Measurements from ENCODE around the gene ZNF142.

Gene ZNF142

GRCh38 chr2:218635719-218636118, 23.7 kb downstream of the ZNF142 start:
- Histone ChIP-seq H3K27me3 (ENCODE audit: control insufficient read depth in 5 of 5, insufficient read depth in 4 of 5, low read length in 5 of 5) (no peaks in the 10 kb centered on the region), H3K9ac (ENCODE audit: low read length in 5 of 5) (no peak overlapping the region), H3K4me1 (ENCODE audit: control insufficient read depth in 5 of 5, insufficient read depth in 5 of 5, low read length in 5 of 5) (peaks cover 0 to 4% (median 0%) of the 10 kb centered on the region in 5 donors), H3K4me3 (ENCODE audit: low read depth in 1 of 5, low read length in 5 of 5) (no peak overlapping the region), H3K27ac (ENCODE audit: low read depth, low read length) (no peak overlapping the region), H3K9me3 (ENCODE audit: control insufficient read depth in 5 of 5, low read length in 5 of 5) (no peaks in the 10 kb centered on the region), H3K36me3 (ENCODE audit: control insufficient read depth in 5 of 5, insufficient read depth in 5 of 5, low read length in 5 of 5) (peaks cover 20 to 79% (median 66%) of the 10 kb centered on the region in 5 donors)

DNA sequence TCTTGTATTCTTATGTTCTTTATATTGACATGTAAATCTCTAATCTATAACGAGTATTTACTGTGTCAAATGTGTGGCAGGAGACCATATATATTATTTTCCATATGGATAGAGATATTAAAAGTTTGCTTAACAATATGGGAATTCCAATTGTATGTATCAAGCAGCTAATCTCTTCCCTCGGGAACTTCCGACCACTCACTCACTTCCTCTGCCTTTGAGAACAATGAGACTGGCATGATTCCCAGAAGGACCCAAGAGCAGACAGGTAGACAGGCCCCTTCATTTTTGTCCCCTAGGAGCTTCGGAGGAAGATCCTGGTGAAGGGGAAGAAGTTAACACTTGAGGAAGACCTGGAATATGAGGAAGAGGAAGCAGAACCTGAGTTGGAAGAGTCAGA, 27.6 kb downstream of the ZNF142 start:
- H3K36me3 ChIP-seq (ENCODE audit: control insufficient read depth in 5 of 5, insufficient read depth in 5 of 5, low read length in 5 of 5) = peaks cover 4 to 43% (median 36%) of the 10 kb centered on the region in 5 donors
- H3K27ac ChIP-seq (ENCODE audit: low read depth, low read length) = no peak overlapping the region
- H3K9ac ChIP-seq (ENCODE audit: low read length in 5 of 5) = no peak overlapping the region
- no peaks in the 10 kb centered on the region for H3K27me3 ChIP-seq (ENCODE audit: control insufficient read depth in 5 of 5, insufficient read depth in 4 of 5, low read length in 5 of 5)
- H3K4me3 ChIP-seq (ENCODE audit: low read depth in 1 of 5, low read length in 5 of 5) = no peak overlapping the region
- H3K9me3 ChIP-seq (ENCODE audit: control insufficient read depth in 5 of 5, low read length in 5 of 5) = no peaks in the 10 kb centered on the region
- H3K4me1 ChIP-seq (ENCODE audit: control insufficient read depth in 5 of 5, insufficient read depth in 5 of 5, low read length in 5 of 5) = peaks cover 0 to 4% (median 0%) of the 10 kb centered on the region in 5 donors

DNA sequence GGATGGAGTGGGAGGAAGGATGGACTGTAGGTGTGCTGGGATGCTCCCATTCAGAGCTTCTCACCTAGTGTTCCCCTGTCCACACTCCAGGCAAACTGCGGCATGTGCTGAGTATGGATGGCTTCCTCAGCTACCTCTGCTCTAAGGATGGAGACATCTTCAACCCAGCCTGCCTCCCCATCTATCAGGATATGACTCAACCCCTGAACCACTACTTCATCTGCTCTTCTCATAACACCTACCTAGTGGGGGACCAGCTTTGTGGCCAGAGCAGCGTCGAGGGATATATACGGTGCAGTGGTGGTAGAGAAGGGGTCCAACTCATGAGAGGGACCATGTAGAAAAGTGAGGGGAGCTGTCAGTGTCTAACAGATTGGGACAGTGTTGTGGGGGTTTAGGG, 31.5 kb downstream of the ZNF142 start:
- H3K9me3 ChIP-seq (ENCODE audit: control insufficient read depth in 5 of 5, low read length in 5 of 5) = no peaks in the 10 kb centered on the region
- no peak overlapping the region for H3K9ac ChIP-seq (ENCODE audit: low read length in 5 of 5)
- H3K27me3 ChIP-seq (ENCODE audit: control insufficient read depth in 5 of 5, insufficient read depth in 4 of 5, low read length in 5 of 5) = no peaks in the 10 kb centered on the region
- no peak overlapping the region for H3K27ac ChIP-seq (ENCODE audit: low read depth, low read length)
- peaks cover 0 to 9% (median 1%) of the 10 kb centered on the region in 5 donors for H3K4me1 ChIP-seq (ENCODE audit: control insufficient read depth in 5 of 5, insufficient read depth in 5 of 5, low read length in 5 of 5)
- H3K36me3 ChIP-seq (ENCODE audit: control insufficient read depth in 5 of 5, insufficient read depth in 5 of 5, low read length in 5 of 5) = peaks cover 0 to 6% (median 4%) of the 10 kb centered on the region in 5 donors
- no peak overlapping the region for H3K4me3 ChIP-seq (ENCODE audit: low read depth in 1 of 5, low read length in 5 of 5)

DNA sequence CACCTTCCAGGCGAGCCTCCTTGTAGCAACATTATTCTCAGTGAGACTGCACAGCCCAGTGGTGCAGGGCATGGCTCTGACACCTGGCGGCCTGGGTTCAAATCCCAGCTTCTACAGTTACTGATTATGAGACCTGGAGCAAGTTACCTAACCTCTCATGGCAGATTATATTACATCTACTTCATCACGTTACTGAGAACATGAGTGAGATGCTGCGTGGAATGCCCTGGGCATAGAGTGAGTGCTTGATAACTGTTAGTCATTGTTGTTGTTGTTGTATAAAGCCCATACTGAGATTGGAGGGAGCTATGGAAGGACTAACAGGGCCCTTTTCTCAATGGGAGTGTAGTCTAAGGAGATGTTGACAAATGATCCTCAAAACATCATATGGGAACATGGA, 33.1 kb downstream of the ZNF142 start:
- Histone ChIP-seq H3K27ac (ENCODE audit: low read depth, low read length) (no peak overlapping the region), H3K4me1 (ENCODE audit: control insufficient read depth in 5 of 5, insufficient read depth in 5 of 5, low read length in 5 of 5) (peaks cover 2 to 10% (median 7%) of the 10 kb centered on the region in 5 donors), H3K4me3 (ENCODE audit: low read depth in 1 of 5, low read length in 5 of 5) (no peak overlapping the region), H3K9me3 (ENCODE audit: control insufficient read depth in 5 of 5, low read length in 5 of 5) (no peaks in the 10 kb centered on the region), H3K9ac (ENCODE audit: low read length in 5 of 5) (no peak overlapping the region), H3K36me3 (ENCODE audit: control insufficient read depth in 5 of 5, insufficient read depth in 5 of 5, low read length in 5 of 5) (peaks cover 0 to 4% (median 0%) of the 10 kb centered on the region in 5 donors), H3K27me3 (ENCODE audit: control insufficient read depth in 5 of 5, insufficient read depth in 4 of 5, low read length in 5 of 5) (no peaks in the 10 kb centered on the region)

- Histone ChIP-seq H3K4me3 (ENCODE audit: low read depth in 1 of 5, low read length in 5 of 5) (no peak overlapping the region), H3K9me3 (ENCODE audit: control insufficient read depth in 5 of 5, low read length in 5 of 5) (no peaks in the 10 kb centered on the region), H3K27me3 (ENCODE audit: control insufficient read depth in 5 of 5, insufficient read depth in 4 of 5, low read length in 5 of 5) (no peaks in the 10 kb centered on the region), H3K36me3 (ENCODE audit: control insufficient read depth in 5 of 5, insufficient read depth in 5 of 5, low read length in 5 of 5) (peaks cover 0 to 3% (median 0%) of the 10 kb centered on the region in 5 donors), H3K27ac (ENCODE audit: low read depth, low read length) (no peak overlapping the region), H3K4me1 (ENCODE audit: control insufficient read depth in 5 of 5, insufficient read depth in 5 of 5, low read length in 5 of 5) (peaks cover 2 to 10% (median 7%) of the 10 kb centered on the region in 5 donors), H3K9ac (ENCODE audit: low read length in 5 of 5) (no peak overlapping the region)
Measured at GRCh38 chr2:218623366-218623705, 36.1 kb downstream of the ZNF142 start.

DNA sequence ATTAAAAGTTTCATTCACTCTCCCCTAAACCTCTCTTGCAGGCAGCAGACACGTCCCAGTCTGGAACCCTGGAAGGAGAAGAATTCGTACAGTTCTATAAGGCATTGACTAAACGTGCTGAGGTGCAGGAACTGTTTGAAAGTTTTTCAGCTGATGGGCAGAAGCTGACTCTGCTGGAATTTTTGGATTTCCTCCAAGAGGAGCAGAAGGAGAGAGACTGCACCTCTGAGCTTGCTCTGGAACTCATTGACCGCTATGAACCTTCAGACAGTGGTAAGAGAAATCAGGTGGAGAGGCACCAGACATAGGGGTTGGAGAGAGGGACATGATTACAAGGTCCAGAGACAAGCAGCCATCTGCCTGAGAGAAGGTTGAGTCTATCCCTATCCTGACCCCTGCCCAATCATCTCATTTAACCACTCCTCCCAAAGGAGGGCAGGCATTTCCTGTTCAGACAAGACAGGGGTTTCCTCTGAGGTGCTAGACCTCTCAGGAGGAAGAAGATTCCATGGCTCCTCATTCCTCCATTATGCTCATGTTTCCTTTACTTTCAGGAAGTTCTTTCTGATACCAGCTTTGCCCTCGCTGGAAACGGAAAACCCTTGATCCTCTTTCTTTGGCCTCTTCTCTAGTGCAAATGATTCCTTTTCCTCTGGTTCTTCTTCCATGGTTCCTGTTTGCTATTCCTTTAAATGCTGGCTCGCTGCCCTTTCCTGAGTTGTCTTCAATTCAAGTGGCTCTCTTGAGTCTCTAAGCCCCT, 36.6 kb downstream of the ZNF142 start:
- Histone ChIP-seq H3K4me1 (ENCODE audit: control insufficient read depth in 5 of 5, insufficient read depth in 5 of 5, low read length in 5 of 5) (peaks cover 2 to 10% (median 7%) of the 10 kb centered on the region in 5 donors), H3K27ac (ENCODE audit: low read depth, low read length) (no peak overlapping the region), H3K4me3 (ENCODE audit: low read depth in 1 of 5, low read length in 5 of 5) (no peak overlapping the region), H3K9ac (ENCODE audit: low read length in 5 of 5) (no peak overlapping the region), H3K9me3 (ENCODE audit: control insufficient read depth in 5 of 5, low read length in 5 of 5) (no peaks in the 10 kb centered on the region), H3K27me3 (ENCODE audit: control insufficient read depth in 5 of 5, insufficient read depth in 4 of 5, low read length in 5 of 5) (no peaks in the 10 kb centered on the region), H3K36me3 (ENCODE audit: control insufficient read depth in 5 of 5, insufficient read depth in 5 of 5, low read length in 5 of 5) (peaks cover 0 to under 1% (median 0%) of the 10 kb centered on the region in 5 donors)

- Histone ChIP-seq H3K27ac (ENCODE audit: low read depth, low read length) (no peak overlapping the region), H3K9me3 (ENCODE audit: control insufficient read depth in 5 of 5, low read length in 5 of 5) (no peaks in the 10 kb centered on the region), H3K27me3 (ENCODE audit: control insufficient read depth in 5 of 5, insufficient read depth in 4 of 5, low read length in 5 of 5) (no peaks in the 10 kb centered on the region), H3K36me3 (ENCODE audit: control insufficient read depth in 5 of 5, insufficient read depth in 5 of 5, low read length in 5 of 5) (no peaks in the 10 kb centered on the region), H3K9ac (ENCODE audit: low read length in 5 of 5) (no peak overlapping the region), H3K4me3 (ENCODE audit: low read depth in 1 of 5, low read length in 5 of 5) (no peak overlapping the region), H3K4me1 (ENCODE audit: control insufficient read depth in 5 of 5, insufficient read depth in 5 of 5, low read length in 5 of 5) (peaks cover 2 to 10% (median 7%) of the 10 kb centered on the region in 5 donors)
Measured at GRCh38 chr2:218621007-218621406, 38.4 kb downstream of the ZNF142 start.

- Histone ChIP-seq H3K9me3 (ENCODE audit: control insufficient read depth in 5 of 5, low read length in 5 of 5) (no peaks in the 10 kb centered on the region), H3K4me3 (ENCODE audit: low read depth in 1 of 5, low read length in 5 of 5) (no peak overlapping the region), H3K27ac (ENCODE audit: low read depth, low read length) (no peak overlapping the region), H3K9ac (ENCODE audit: low read length in 5 of 5) (no peak overlapping the region), H3K4me1 (ENCODE audit: control insufficient read depth in 5 of 5, insufficient read depth in 5 of 5, low read length in 5 of 5) (peaks cover 2 to 8% (median 7%) of the 10 kb centered on the region in 5 donors), H3K36me3 (ENCODE audit: control insufficient read depth in 5 of 5, insufficient read depth in 5 of 5, low read length in 5 of 5) (peaks cover 0 to 4% (median 0%) of the 10 kb centered on the region in 5 donors), H3K27me3 (ENCODE audit: control insufficient read depth in 5 of 5, insufficient read depth in 4 of 5, low read length in 5 of 5) (no peaks in the 10 kb centered on the region)
Measured at GRCh38 chr2:218618102-218618860, 41.1 kb downstream of the ZNF142 start.

DNA sequence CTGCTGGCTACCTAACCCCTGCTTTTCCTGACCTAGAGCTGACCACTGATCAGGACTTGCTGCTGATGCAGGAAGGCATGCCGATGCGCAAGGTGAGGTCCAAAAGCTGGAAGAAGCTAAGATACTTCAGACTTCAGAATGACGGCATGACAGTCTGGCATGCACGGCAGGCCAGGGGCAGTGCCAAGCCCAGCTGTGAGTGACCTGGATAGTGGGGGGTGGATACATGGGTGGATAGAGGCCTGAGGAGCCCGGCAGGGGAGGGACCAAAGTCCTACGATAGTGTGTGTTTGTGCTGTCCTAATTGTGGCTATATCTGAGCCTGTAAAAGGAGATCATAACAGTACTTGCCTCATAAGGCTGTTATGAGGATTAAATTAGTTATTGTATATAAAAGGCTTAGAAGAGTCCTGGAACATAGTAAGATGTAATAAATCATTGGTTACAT, 43.5 kb downstream of the ZNF142 start:
- no peaks in the 10 kb centered on the region for H3K27me3 ChIP-seq (ENCODE audit: control insufficient read depth in 5 of 5, insufficient read depth in 4 of 5, low read length in 5 of 5)
- no peaks in the 10 kb centered on the region for H3K4me1 ChIP-seq (ENCODE audit: control insufficient read depth in 5 of 5, insufficient read depth in 5 of 5, low read length in 5 of 5)
- H3K27ac ChIP-seq (ENCODE audit: low read depth, low read length) = no peak overlapping the region
- H3K9me3 ChIP-seq (ENCODE audit: control insufficient read depth in 5 of 5, low read length in 5 of 5) = no peaks in the 10 kb centered on the region
- no peak overlapping the region for H3K9ac ChIP-seq (ENCODE audit: low read length in 5 of 5)
- H3K4me3 ChIP-seq (ENCODE audit: low read depth in 1 of 5, low read length in 5 of 5) = no peak overlapping the region
- H3K36me3 ChIP-seq (ENCODE audit: control insufficient read depth in 5 of 5, insufficient read depth in 5 of 5, low read length in 5 of 5) = peaks cover 0 to 4% (median 0%) of the 10 kb centered on the region in 5 donors

All from subcutaneous abdominal adipose tissue (tissue), 5 donors.